HepG2 (cell line): ENCODE data around the gene CAD. TPM values are rescaled to one million over a fixed set of nuclear protein-coding genes. Genes with fewer than 3 reads are reported as not detected.

ENCODE experiments used
- ATAC-seq: fragments of 200-7000 bp; cut with Tn5 transposase; 3 replicates; pipeline ENCODE4 v1.9.1; 2020; ENCODE audit warnings: mild to moderate bottlenecking, moderate library complexity
- BruUV-seq: library from RNA; stranded (reverse); fragments of 400-500 nt; replicated peaks from 2 replicates; lab custom pipeline; 2021; lab: Mats Ljungman, UMichigan
- CTCF ChIA-PET: fragments of 300-600 bp; formaldehyde crosslinking; extraction: SDS; loops from one replicate; lab custom pipeline; 2021; ENCODE audit warnings: low total read pairs, inconsistent platforms, low intra/inter-chr PET ratio; lab: Yijun Ruan, JAX
- POLR2A ChIA-PET: fragments of 350-600 bp; sonication (Branson Sonifier 250); formaldehyde crosslinking; loops from one replicate; lab custom pipeline; 2020; ENCODE audit warnings: antibody characterized with exemption, inconsistent platforms; lab: Yijun Ruan, JAX
- DNase-seq: peaks from one replicate; pipeline ENCODE4 v3.0.0-alpha.2; 2015; ENCODE audit warnings: low spot score
- FAIRE-seq: peaks from 3 replicates; lab custom pipeline; 2011; peaks lifted over from hg19 to GRCh38; lab: Jason Lieb, UNC
- H2AFZ ChIP-seq: one replicate; pipeline ENCODE4 v1.6.1; 2011; ENCODE audit warnings: low read length, inconsistent platforms
- H3K27ac ChIP-seq: fragments of 300-600 bp; 3 replicates; pipeline ENCODE4 v1.8.0; 2011; ENCODE audit warnings: mixed run types, mild to moderate bottlenecking, mixed read lengths, low read length, inconsistent platforms; ENCODE audit not compliant: insufficient read depth; ENCODE audit errors: extremely low read length
- H3K27me3 ChIP-seq, 2 experiments: fragments of 200-600 bp in 1 of 2; 2 replicates in 1 of 2; 3 replicates in 1 of 2; pipeline versions ENCODE4 v1.6.0 to v1.8.0; 2011; ENCODE audit warnings: low read length in 2 of 2, mild to moderate bottlenecking in 2 of 2, moderate library complexity in 2 of 2, inconsistent platforms in 1 of 2; ENCODE audit not compliant: insufficient read depth in 2 of 2, control insufficient read depth in 1 of 2
- H3K36me3 ChIP-seq, 2 experiments: fragments of 200-600 bp in 1 of 2; replicated peaks in 1 of 2; 2 replicates in 1 of 2; 3 replicates in 1 of 2; pipeline versions ENCODE4 v1.5.1 to v1.8.0; 2011; ENCODE audit warnings: low read length in 2 of 2, inconsistent platforms in 1 of 2; ENCODE audit not compliant: insufficient read depth in 2 of 2, control insufficient read depth in 1 of 2
- H3K4me1 ChIP-seq: 2 replicates; pipeline ENCODE4 v1.5.1; 2012; ENCODE audit warnings: low read length, inconsistent platforms; ENCODE audit not compliant: insufficient read depth
- H3K4me2 ChIP-seq: 2 replicates; pipeline ENCODE4 v1.6.0; 2011; ENCODE audit warnings: low read depth, low read length, inconsistent platforms
- H3K4me3 ChIP-seq, 3 experiments: fragments of 200-600 bp in 1 of 3; sonication (generic), shearing (Covaris generic) in 1 of 3; replicated peaks in 1 of 3; 2 replicates each; pipeline ENCODE4 v1.5.1; 2011 to 2016; ENCODE audit warnings: low read length in 3 of 3, inconsistent platforms in 2 of 3, low read depth in 2 of 3, mild to moderate bottlenecking in 2 of 3, control low read depth in 1 of 3, mixed read lengths in 1 of 3; ENCODE audit not compliant: insufficient read depth in 1 of 3
- H3K79me2 ChIP-seq: one replicate; pipeline ENCODE4 v1.6.1; 2011; ENCODE audit warnings: low read length, inconsistent platforms; ENCODE audit not compliant: insufficient read depth
- H3K9ac ChIP-seq: 2 replicates; pipeline ENCODE4 v1.6.0; 2011; ENCODE audit warnings: mild to moderate bottlenecking, low read depth, low read length, inconsistent platforms; ENCODE audit not compliant: insufficient read depth
- H3K9me3 ChIP-seq: 2 replicates; pipeline ENCODE4 v1.5.1; 2012; ENCODE audit warnings: mild to moderate bottlenecking, low read length
- H4K20me1 ChIP-seq: 2 replicates; pipeline ENCODE4 v1.6.0; 2011; ENCODE audit warnings: inconsistent platforms, mild to moderate bottlenecking, low read length, moderate library complexity; ENCODE audit not compliant: insufficient read depth
- DR1 ChIP-seq: sonication (generic); formaldehyde crosslinking; IDR thresholded peaks from 2 replicates; pipeline ENCODE4 v1.8.0; 2021; ENCODE audit warnings: mild to moderate bottlenecking, missing genetic modification reagents, inconsistent platforms
- GTF3A ChIP-seq: sonication (generic); formaldehyde crosslinking; conservative IDR thresholded peaks from 2 replicates; pipeline ENCODE4 v1.4.0; 2020; ENCODE audit warnings: mild to moderate bottlenecking, missing genetic modification reagents
- KAT2B ChIP-seq: fragments of 150-350 bp; IDR thresholded peaks from 2 replicates; pipeline ENCODE4 v1.6.1; 2014; ENCODE audit warnings: low read depth, low read length, borderline replicate concordance
- MED1 ChIP-seq: sonication (generic); formaldehyde crosslinking; IDR thresholded peaks from 2 replicates; pipeline ENCODE4 v1.4.0; 2020; ENCODE audit warnings: missing genetic modification reagents
- MXD4 ChIP-seq: IDR thresholded peaks from 2 replicates; pipeline ENCODE4 v1.6.1; 2016; ENCODE audit warnings: mild to moderate bottlenecking, missing biosample characterization, missing genetic modification reagents
- NCOR1 ChIP-seq: fragments of 200-600 bp; sonication (generic); IDR thresholded peaks from 2 replicates; pipeline ENCODE4 v1.7.0; 2017; ENCODE audit warnings: antibody characterized with exemption, low read length, borderline replicate concordance
- PAWR ChIP-seq: sonication (generic); formaldehyde crosslinking; IDR thresholded peaks from 2 replicates; pipeline ENCODE4 v1.4.0; 2020; ENCODE audit warnings: missing genetic modification reagents, mild to moderate bottlenecking, borderline replicate concordance
- SIX4 ChIP-seq: sonication (generic); formaldehyde crosslinking; IDR thresholded peaks from 2 replicates; pipeline ENCODE4 v1.4.0; 2020; ENCODE audit warnings: missing genetic modification reagents
- YY1 ChIP-seq: IDR thresholded peaks from 2 replicates; pipeline ENCODE4 v1.6.1; 2011; ENCODE audit warnings: low read length, low read depth, moderate library complexity, mild to moderate bottlenecking; ENCODE audit not compliant: insufficient read depth, insufficient replicate concordance
- ZFX ChIP-seq: sonication (generic); formaldehyde crosslinking; IDR thresholded peaks from 2 replicates; pipeline ENCODE4 v1.4.0; 2020; ENCODE audit warnings: mild to moderate bottlenecking, low read depth, missing genetic modification reagents, moderate library complexity
- ZNF30 ChIP-seq: sonication (generic); formaldehyde crosslinking; IDR thresholded peaks from 2 replicates; pipeline ENCODE4 v1.5.0; 2020; ENCODE audit warnings: mild to moderate bottlenecking, missing genetic modification reagents
- ZNF777 ChIP-seq: sonication (generic); formaldehyde crosslinking; IDR thresholded peaks from 2 replicates; pipeline ENCODE4 v1.4.0; 2020; ENCODE audit warnings: missing genetic modification reagents
- ZSCAN20 ChIP-seq: sonication (generic); formaldehyde crosslinking; IDR thresholded peaks from 2 replicates; pipeline ENCODE4 v1.4.0; 2020; ENCODE audit warnings: missing genetic modification reagents, mild to moderate bottlenecking, borderline replicate concordance
- WGBS: methylation state at CpG from one replicate; pipeline ENCODE4 v1.1.6; 2017; ENCODE audit warnings: low lambda C conversion rate; 5-methylcytosine and 5-hydroxymethylcytosine counted together
- in situ Hi-C: cut with HindIII; loops from 2 replicates; pipeline ENCODE4 v1.10.0; 2017; ENCODE audit warnings: low pct_unique_long_range_greater_than_20kb; ENCODE audit not compliant: extremely low pct_ligation_motif_present
- intact Hi-C: fragments of 100-400 bp; cut with micrococcal nuclease; formaldehyde crosslinking; loops from one replicate; pipeline ENCODE4 v1.10.0; 2022; ENCODE audit not compliant: unreplicated experiment
- polyA plus RNA-seq, 8 experiments: library from polyadenylated mRNA; depleted of rRNA in 3 of 8; stranded (reverse) in 7 of 8; unstranded in 1 of 8; fragments of >200 nt; fragmentation: Illumina TruSeq in 4 of 8; extraction: Trizol in 4 of 8; gene quantifications; 2 replicates each; pipeline versions ENCODE4 v1.2.1 to v1.2.3, GENCODE V29; 2011 to 2016; ENCODE audit warnings: low read depth in 4 of 8, missing spikeins in 1 of 8, mixed read lengths in 1 of 8; ENCODE audit not compliant: insufficient read depth in 1 of 8
- total RNA-seq, 5 experiments: library from RNA; depleted of rRNA; stranded (reverse); fragments of >200 nt; fragmentation: Illumina TruSeq; extraction: Trizol; gene quantifications; 2 replicates each; pipeline ENCODE4 v1.2.3, GENCODE V29; 2016; ENCODE audit warnings: low read depth in 1 of 5
- TF ChIP-seq, protein P1 (sequence below): sonication (generic); formaldehyde crosslinking; conservative IDR thresholded peaks from 2 replicates; pipeline ENCODE4 v1.8.1; 2023; ENCODE audit warnings: missing genetic modification reagents

The CAD gene
- total and polyA plus RNA-seq, 2 of the 13 experiments (the other 11 are each of a cell fraction or from before 2014, with no cell fraction given), result 21.7 to 37.0 TPM

GRCh38 chr2:27271631-27272340 is 54.6 kb downstream of the CAD start:
- H2AFZ ChIP-seq, result no peak overlapping the region
- H3K4me2 ChIP-seq, result no peak overlapping the region
- intact Hi-C loops (no loop called here), in situ Hi-C loops (no loop called here)
- CTCF ChIA-PET, result no interaction called here
- POLR2A ChIA-PET, result interaction anchor here (0.7 to 1.7 kb wide), 5 partner anchors 9 to 253 kb away, joined by 3 to 6 read pairs (median 3); partner anchors contain the start of genes ATRAID, SLC30A3 and SLC5A6
- H3K9me3 ChIP-seq, result no peaks in the 10 kb centered on the region
- no peaks in the 10 kb centered on the region for H3K36me3 ChIP-seq
- no peak for DNase-seq
- ATAC-seq, result peak; percentile 47
- H3K9ac ChIP-seq, result no peak overlapping the region
- H3K4me3 ChIP-seq, result no peak overlapping the region
- H3K27me3 ChIP-seq, result peaks cover 7 to 66% of the 10 kb centered on the region in 2 experiments
- H3K79me2 ChIP-seq, result no peaks in the 10 kb centered on the region
- FAIRE-seq, result peak; percentile 23
- no peak for TF ChIP-seq MXD4 (CRISPR knock-in tag)
- TF ChIP-seq MED1 (CRISPR knock-in tag), result no peak
- no peak for TF ChIP-seq KAT2B
- TF ChIP-seq NCOR1, result no peak
- TF ChIP-seq PAWR (CRISPR knock-in tag), result no peak
- no peak for TF ChIP-seq ZNF777 (CRISPR knock-in tag)
- no peak for TF ChIP-seq ZSCAN20 (CRISPR knock-in tag)
- no peak for TF ChIP-seq DR1 (CRISPR knock-in tag)
- TF ChIP-seq, protein P1, sequence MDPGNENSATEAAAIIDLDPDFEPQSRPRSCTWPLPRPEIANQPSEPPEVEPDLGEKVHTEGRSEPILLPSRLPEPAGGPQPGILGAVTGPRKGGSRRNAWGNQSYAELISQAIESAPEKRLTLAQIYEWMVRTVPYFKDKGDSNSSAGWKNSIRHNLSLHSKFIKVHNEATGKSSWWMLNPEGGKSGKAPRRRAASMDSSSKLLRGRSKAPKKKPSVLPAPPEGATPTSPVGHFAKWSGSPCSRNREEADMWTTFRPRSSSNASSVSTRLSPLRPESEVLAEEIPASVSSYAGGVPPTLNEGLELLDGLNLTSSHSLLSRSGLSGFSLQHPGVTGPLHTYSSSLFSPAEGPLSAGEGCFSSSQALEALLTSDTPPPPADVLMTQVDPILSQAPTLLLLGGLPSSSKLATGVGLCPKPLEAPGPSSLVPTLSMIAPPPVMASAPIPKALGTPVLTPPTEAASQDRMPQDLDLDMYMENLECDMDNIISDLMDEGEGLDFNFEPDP (CRISPR knock-in tag), result no peak
- no peak for TF ChIP-seq ZNF30 (CRISPR knock-in tag)
- TF ChIP-seq YY1, result no peak
- TF ChIP-seq GTF3A (CRISPR knock-in tag), result no peak
- TF ChIP-seq SIX4, result no peak
- TF ChIP-seq ZFX (CRISPR knock-in tag), result no peak
- BruUV-seq, result no TSS peak
- 30% methylated on average over 11 of the region's 11 CpGs for WGBS
- H3K27ac ChIP-seq, result no peak overlapping the region
- no peaks in the 10 kb centered on the region for H4K20me1 ChIP-seq
- H3K4me1 ChIP-seq, result peaks cover 12% of the 10 kb centered on the region; the same call in 1 of the 2 replicates
